SK-N-SH (cell line): Measurements from ENCODE around the gene CTTN.

Experiments used
- MXI1 ChIP-seq: IDR thresholded peaks from 2 replicates; pipeline ENCODE4 v1.6.1; 2012; ENCODE audit warnings: mild to moderate bottlenecking, low read depth, low read length, improper control_type of control experiment
- POLR2AphosphoS5 ChIP-seq: IDR thresholded peaks from 2 replicates; pipeline ENCODE4 v1.6.1; 2012; ENCODE audit warnings: low read depth, low read length
- RFX5 ChIP-seq: IDR thresholded peaks from 2 replicates; pipeline ENCODE4 v1.6.1; 2012; ENCODE audit warnings: mild to moderate bottlenecking, improper control_type of control experiment, low read length
- RXRA ChIP-seq: IDR thresholded peaks from 2 replicates; pipeline ENCODE4 v1.4.0; 2012; ENCODE audit warnings: low read depth, mild to moderate bottlenecking, borderline replicate concordance
- SMC3 ChIP-seq: IDR thresholded peaks from 2 replicates; pipeline ENCODE4 v1.6.1; 2012; ENCODE audit warnings: low read depth, low read length, improper control_type of control experiment
- USF1 ChIP-seq: IDR thresholded peaks from 2 replicates; pipeline ENCODE4 v1.4.0; 2012; ENCODE audit warnings: low read depth, borderline replicate concordance
- TF ChIP-seq, protein P1 (sequence below): fragments of 200-600 bp; sonication (generic); IDR thresholded peaks from 2 replicates; pipeline ENCODE4 v1.6.1; 2017; ENCODE audit warnings: antibody characterized with exemption, mild to moderate bottlenecking, moderate library complexity
- TF ChIP-seq, protein P2 (sequence below): IDR thresholded peaks from 2 replicates; pipeline ENCODE4 v1.6.1; 2012; ENCODE audit warnings: mild to moderate bottlenecking, low read depth, low read length, moderate library complexity

- TF ChIP-seq, protein P1, sequence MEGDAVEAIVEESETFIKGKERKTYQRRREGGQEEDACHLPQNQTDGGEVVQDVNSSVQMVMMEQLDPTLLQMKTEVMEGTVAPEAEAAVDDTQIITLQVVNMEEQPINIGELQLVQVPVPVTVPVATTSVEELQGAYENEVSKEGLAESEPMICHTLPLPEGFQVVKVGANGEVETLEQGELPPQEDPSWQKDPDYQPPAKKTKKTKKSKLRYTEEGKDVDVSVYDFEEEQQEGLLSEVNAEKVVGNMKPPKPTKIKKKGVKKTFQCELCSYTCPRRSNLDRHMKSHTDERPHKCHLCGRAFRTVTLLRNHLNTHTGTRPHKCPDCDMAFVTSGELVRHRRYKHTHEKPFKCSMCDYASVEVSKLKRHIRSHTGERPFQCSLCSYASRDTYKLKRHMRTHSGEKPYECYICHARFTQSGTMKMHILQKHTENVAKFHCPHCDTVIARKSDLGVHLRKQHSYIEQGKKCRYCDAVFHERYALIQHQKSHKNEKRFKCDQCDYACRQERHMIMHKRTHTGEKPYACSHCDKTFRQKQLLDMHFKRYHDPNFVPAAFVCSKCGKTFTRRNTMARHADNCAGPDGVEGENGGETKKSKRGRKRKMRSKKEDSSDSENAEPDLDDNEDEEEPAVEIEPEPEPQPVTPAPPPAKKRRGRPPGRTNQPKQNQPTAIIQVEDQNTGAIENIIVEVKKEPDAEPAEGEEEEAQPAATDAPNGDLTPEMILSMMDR: no peak
- no peak for TF ChIP-seq USF1
- TF ChIP-seq RFX5: no peak
- TF ChIP-seq MXI1: no peak
- TF ChIP-seq RXRA: no peak
- TF ChIP-seq, protein P2, sequence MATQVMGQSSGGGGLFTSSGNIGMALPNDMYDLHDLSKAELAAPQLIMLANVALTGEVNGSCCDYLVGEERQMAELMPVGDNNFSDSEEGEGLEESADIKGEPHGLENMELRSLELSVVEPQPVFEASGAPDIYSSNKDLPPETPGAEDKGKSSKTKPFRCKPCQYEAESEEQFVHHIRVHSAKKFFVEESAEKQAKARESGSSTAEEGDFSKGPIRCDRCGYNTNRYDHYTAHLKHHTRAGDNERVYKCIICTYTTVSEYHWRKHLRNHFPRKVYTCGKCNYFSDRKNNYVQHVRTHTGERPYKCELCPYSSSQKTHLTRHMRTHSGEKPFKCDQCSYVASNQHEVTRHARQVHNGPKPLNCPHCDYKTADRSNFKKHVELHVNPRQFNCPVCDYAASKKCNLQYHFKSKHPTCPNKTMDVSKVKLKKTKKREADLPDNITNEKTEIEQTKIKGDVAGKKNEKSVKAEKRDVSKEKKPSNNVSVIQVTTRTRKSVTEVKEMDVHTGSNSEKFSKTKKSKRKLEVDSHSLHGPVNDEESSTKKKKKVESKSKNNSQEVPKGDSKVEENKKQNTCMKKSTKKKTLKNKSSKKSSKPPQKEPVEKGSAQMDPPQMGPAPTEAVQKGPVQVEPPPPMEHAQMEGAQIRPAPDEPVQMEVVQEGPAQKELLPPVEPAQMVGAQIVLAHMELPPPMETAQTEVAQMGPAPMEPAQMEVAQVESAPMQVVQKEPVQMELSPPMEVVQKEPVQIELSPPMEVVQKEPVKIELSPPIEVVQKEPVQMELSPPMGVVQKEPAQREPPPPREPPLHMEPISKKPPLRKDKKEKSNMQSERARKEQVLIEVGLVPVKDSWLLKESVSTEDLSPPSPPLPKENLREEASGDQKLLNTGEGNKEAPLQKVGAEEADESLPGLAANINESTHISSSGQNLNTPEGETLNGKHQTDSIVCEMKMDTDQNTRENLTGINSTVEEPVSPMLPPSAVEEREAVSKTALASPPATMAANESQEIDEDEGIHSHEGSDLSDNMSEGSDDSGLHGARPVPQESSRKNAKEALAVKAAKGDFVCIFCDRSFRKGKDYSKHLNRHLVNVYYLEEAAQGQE: no peak
- no peak for TF ChIP-seq POLR2AphosphoS5
- no peak for TF ChIP-seq SMC3
Measured at GRCh38 chr11:70415642-70416395, 17.5 kb downstream of the CTTN start.
